Endothelial cell of umbilical vein (primary cell): Measurements from ENCODE around the gene IVD. TPM values are rescaled to one million over a fixed set of nuclear protein-coding genes. Genes with fewer than 3 reads are reported as not detected.

Experiments used
- BruUV-seq: library from RNA; stranded (reverse); fragments of 400-500 nt; replicated peaks from 2 replicates; lab custom pipeline; 2021; lab: Mats Ljungman, UMichigan
- CTCF ChIA-PET: fragments of 300-600, 350-600 bp; sonication (Branson Sonifier 250); formaldehyde crosslinking; loops from one replicate; lab custom pipeline; 2021; ENCODE audit warnings: antibody characterized with exemption, inconsistent platforms; lab: Charles Lee
- POLR2A ChIA-PET: fragments of 300-600, 350-600 bp; sonication (Branson Sonifier 250); formaldehyde crosslinking; loops from one replicate; lab custom pipeline; 2021; ENCODE audit warnings: antibody characterized with exemption, inconsistent platforms; lab: Charles Lee
- DNase-seq: peaks from one replicate; pipeline ENCODE4 v3.0.0-alpha.2; 2011; ENCODE audit warnings: low read depth, low spot score
- FAIRE-seq: peaks from 2 replicates; lab custom pipeline; 2011; peaks lifted over from hg19 to GRCh38; lab: Jason Lieb, UNC
- H2AFZ ChIP-seq: 2 replicates; pipeline ENCODE4 v1.6.0; 2012; ENCODE audit warnings: low read depth, low read length, control low read depth, inconsistent platforms
- H3K27ac ChIP-seq: 2 replicates; pipeline ENCODE4 v1.5.1; 2011; ENCODE audit warnings: low read depth, mild to moderate bottlenecking, control low read depth, low read length, moderate library complexity; ENCODE audit not compliant: insufficient read depth
- H3K27me3 ChIP-seq, 2 experiments: 2 replicates each; pipeline versions ENCODE4 v1.6.0 to v1.6.1; 2011; ENCODE audit warnings: low read length in 2 of 2, mixed read lengths in 1 of 2; ENCODE audit not compliant: control insufficient read depth in 2 of 2, insufficient read depth in 2 of 2
- H3K36me3 ChIP-seq, 2 experiments: 2 replicates in 1 of 2; 3 replicates in 1 of 2; pipeline ENCODE4 v1.5.1; 2011; ENCODE audit warnings: low read length in 2 of 2, mild to moderate bottlenecking in 1 of 2, moderate library complexity in 1 of 2; ENCODE audit not compliant: control insufficient read depth in 2 of 2, insufficient read depth in 2 of 2; ENCODE audit errors: extremely low read depth in 1 of 2
- H3K4me1 ChIP-seq: 3 replicates; pipeline ENCODE4 v1.5.1; 2011; ENCODE audit warnings: mild to moderate bottlenecking, low read length; ENCODE audit not compliant: control insufficient read depth, insufficient read depth; ENCODE audit errors: extremely low read depth
- H3K4me2 ChIP-seq: 2 replicates; pipeline ENCODE4 v1.6.1; 2011; ENCODE audit warnings: low read length, control low read depth, mixed read lengths; ENCODE audit not compliant: insufficient read depth
- H3K4me3 ChIP-seq, 3 experiments: fragments of 200-600 bp in 1 of 3; sonication (generic), shearing (Covaris generic) in 1 of 3; replicated peaks in 1 of 3; 2 replicates each; pipeline ENCODE4 v1.5.1; 2011 to 2016; ENCODE audit warnings: control low read depth in 3 of 3, low read length in 3 of 3, mild to moderate bottlenecking in 2 of 3, inconsistent platforms in 1 of 3, low read depth in 1 of 3, moderate library complexity in 1 of 3; ENCODE audit not compliant: insufficient read depth in 1 of 3
- H3K79me2 ChIP-seq: 2 replicates; pipeline ENCODE4 v1.6.0; 2012; ENCODE audit warnings: low read length, inconsistent platforms; ENCODE audit not compliant: control insufficient read depth, insufficient read depth
- H3K9ac ChIP-seq: replicated peaks from 2 replicates; pipeline ENCODE3; 2011; ENCODE audit warnings: low read length, control low read depth; ENCODE audit not compliant: insufficient read depth; ENCODE audit errors: extremely low read depth
- H3K9me1 ChIP-seq: replicated peaks from 3 replicates; pipeline ENCODE4 v1.6.0; 2011; ENCODE audit warnings: mild to moderate bottlenecking, low read length; ENCODE audit not compliant: control insufficient read depth, insufficient read depth; ENCODE audit errors: extremely low read depth
- H3K9me3 ChIP-seq: replicated peaks from 2 replicates; pipeline ENCODE4 v1.5.1; 2012; ENCODE audit warnings: low read length, inconsistent platforms; ENCODE audit not compliant: control insufficient read depth, insufficient read depth
- H4K20me1 ChIP-seq: replicated peaks from 2 replicates; pipeline ENCODE3; 2011; ENCODE audit warnings: mild to moderate bottlenecking, low read length; ENCODE audit not compliant: control insufficient read depth, insufficient read depth; ENCODE audit errors: extremely low read depth
- CTCF ChIP-seq, 2 donors: IDR thresholded peaks; 1 replicate in 1 of 2; 2 replicates in 1 of 2; pipeline ENCODE4 v1.5.1; 2011; ENCODE audit warnings: low read length in 2 of 2, mild to moderate bottlenecking in 2 of 2, moderate library complexity in 2 of 2, control low read depth in 1 of 2, inconsistent platforms in 1 of 2, low read depth in 1 of 2; ENCODE audit not compliant: insufficient read depth in 1 of 2; ENCODE audit errors: extremely low read depth in 1 of 2
- FOS ChIP-seq: IDR thresholded peaks from 2 replicates; pipeline ENCODE4 v1.6.1; 2011; ENCODE audit warnings: mild to moderate bottlenecking, low read length, moderate library complexity, borderline replicate concordance; ENCODE audit not compliant: insufficient read depth
- GATA2 ChIP-seq: IDR thresholded peaks from 2 replicates; pipeline ENCODE4 v1.7.0; 2011; ENCODE audit warnings: low read depth, mild to moderate bottlenecking, moderate library complexity, mixed read lengths, low read length; ENCODE audit not compliant: insufficient read length, insufficient read depth
- JUN ChIP-seq: IDR thresholded peaks from 2 replicates; pipeline ENCODE4 v1.6.1; 2011; ENCODE audit warnings: borderline replicate concordance, low read depth; ENCODE audit not compliant: insufficient read length, insufficient read depth
- MAX ChIP-seq: IDR thresholded peaks from 2 replicates; pipeline ENCODE4 v1.6.1; 2011; ENCODE audit not compliant: insufficient read depth, insufficient read length
- MYC ChIP-seq: IDR thresholded peaks from one replicate; pipeline ENCODE4 v1.6.1; 2011; ENCODE audit warnings: mild to moderate bottlenecking, low read depth, low read length
- POLR2A ChIP-seq: IDR thresholded peaks from 2 replicates; pipeline ENCODE4 v1.6.1; 2012; ENCODE audit warnings: low read depth, mild to moderate bottlenecking, control low read depth, low read length
- POLR2AphosphoS5 ChIP-seq: IDR thresholded peaks from 2 replicates; pipeline ENCODE4 v1.6.1; 2012; ENCODE audit warnings: low read depth, mild to moderate bottlenecking, control low read depth, low read length, moderate library complexity; ENCODE audit not compliant: insufficient read depth
- dilution Hi-C: fragments of 300-500 bp; cut with MboI; formaldehyde crosslinking; loops from one replicate; pipeline ENCODE4 v1.15.0; 2019; ENCODE audit warnings: low sequenced_read_pairs; ENCODE audit not compliant: extremely low pct_ligation_motif_present
- intact Hi-C: fragments of 100-400 bp; cut with micrococcal nuclease; formaldehyde crosslinking; loops from one replicate; pipeline ENCODE4 v1.10.0; 2022
- polyA plus RNA-seq, 4 experiments: library from polyadenylated mRNA; depleted of rRNA in 3 of 4; stranded (reverse) in 3 of 4; unstranded in 1 of 4; fragments of >200 nt; gene quantifications; 2 replicates each; pipeline versions ENCODE4 v1.2.1 to v1.2.3, GENCODE V29; 2011 to 2012; ENCODE audit warnings: missing spikeins in 1 of 4
- total RNA-seq: library from RNA; stranded (reverse); gene quantifications from 2 replicates; pipeline ENCODE4 v1.2.3, GENCODE V29; 2021

IVD gene
- total and polyA plus RNA-seq, 2 donors (not counting 3 experiments of a cell fraction or from before 2014, with no cell fraction given), result 34.1 to 62.5 TPM

GRCh38 chr15:40409366-40409765 lies 3.8 kb downstream of the IVD start:
- TF ChIP-seq POLR2A, result no peak
- no peak for TF ChIP-seq MYC
- no peak for TF ChIP-seq POLR2AphosphoS5
- no peak for TF ChIP-seq FOS
- no peak for TF ChIP-seq MAX
- TF ChIP-seq CTCF (IDR thresholded peaks at IDR 0.05; ENCODE audit: extremely low read depth in 1 of 2, insufficient read depth in 1 of 2, low read depth in 1 of 2, low read length in 2 of 2), result no peak
- TF ChIP-seq GATA2, result no peak
- no peak for TF ChIP-seq JUN
- peaks cover 16 to 32% of the 10 kb centered on the region in 2 experiments for H3K36me3 ChIP-seq
- peaks cover 11% of the 10 kb centered on the region for H3K4me1 ChIP-seq
- no peaks in the 10 kb centered on the region for H3K9me1 ChIP-seq
- DNase-seq (no peak), FAIRE-seq (no peak)
- H3K4me3 ChIP-seq, result no peak overlapping the region
- ChIA-PET POLR2A (no interaction called here), CTCF (no interaction called here)
- H2AFZ ChIP-seq, result no peak overlapping the region
- no peak overlapping the region for H3K9ac ChIP-seq
- intact Hi-C loops, result loop anchor here (5.0 kb wide), 1 partner anchor 42 kb away; no protein-coding TSS in a partner anchor
- no peaks in the 10 kb centered on the region for H3K9me3 ChIP-seq
- H4K20me1 ChIP-seq, result no peaks in the 10 kb centered on the region
- H3K27me3 ChIP-seq, result no peaks in the 10 kb centered on the region
- BruUV-seq, result no TSS peak
- peaks cover 15% of the 10 kb centered on the region for H3K79me2 ChIP-seq
- dilution Hi-C loops, result no loop called here
- H3K27ac ChIP-seq, result no peak overlapping the region
- no peak overlapping the region for H3K4me2 ChIP-seq
